ENCODE results near the gene ZNF749. TPM values are rescaled to one million over a fixed set of nuclear protein-coding genes. Genes with fewer than 3 reads are reported as not detected.

The ZNF749 gene
- 10 to 100 TPM in 2 of 6 donors, 1 to 10 TPM in 4; 6.9 to 16.1 (median 9.0) TPM for total RNA-seq

GRCh38 chr19:57435062-57435978 is at the start of gene ZNF749:
Gene ZNF749 (plus strand): TSS chr19:57435325. CDS start chr19:57435579, 254 bp downstream.
- H3K27me3 ChIP-seq: no peaks in the 10 kb centered on the region
- H3K9me3 ChIP-seq: peaks cover 0 to 9% (median 3%) of the 10 kb centered on the region in 4 donors
- peaks cover 15 to 21% (median 17%) of the 10 kb centered on the region in 4 donors for H3K4me1 ChIP-seq
- 1% methylated on average over 28 to 57 of the region's 61 CpGs for WGBS, 2 donors
- H3K27ac ChIP-seq: peak within 1 kb of the TSS; percentile 54 to 71 (median 66)
- H3K36me3 ChIP-seq: peaks cover 0 to 12% (median 5%) of the 10 kb centered on the region in 4 donors
- ATAC-seq (ENCODE audit: low FRiP score in 2 of 2) (peak; percentile 99 to 100), DNase-seq (peak; percentile 91 to 99)
- no peak for TF ChIP-seq CTCF (IDR thresholded peaks at IDR 0.05)
- no peak for TF ChIP-seq EP300 (IDR thresholded peaks at IDR 0.05)
- no peak for TF ChIP-seq POLR2A (IDR thresholded peaks at IDR 0.05)
- TF ChIP-seq POLR2AphosphoS5 (IDR thresholded peaks at IDR 0.05): peak; percentile 72 to 83
- peak within 1 kb of the TSS; percentile 78 to 96 (median 88) for H3K4me3 ChIP-seq

- Histone ChIP-seq H3K27me3 (no peaks in the 10 kb centered on the region), H3K9me3 (peaks cover 0 to 16% (median 3%) of the 10 kb centered on the region in 4 donors), H3K4me1 (peaks cover 10 to 25% (median 14%) of the 10 kb centered on the region in 4 donors), H3K4me3 (peak overlapping the region in 3 of 4 donors; percentile 75 to 91 (median 83)), H3K27ac (peak overlapping the region; percentile 59 to 94 (median 92)), H3K36me3 (peaks cover 0 to 18% (median 6%) of the 10 kb centered on the region in 4 donors)
- TF ChIP-seq POLR2A (IDR thresholded peaks at IDR 0.05) (no peak), CTCF (IDR thresholded peaks at IDR 0.05) (no peak), EP300 (IDR thresholded peaks at IDR 0.05) (no peak), POLR2AphosphoS5 (IDR thresholded peaks at IDR 0.05) (no peak)
- WGBS, 2 donors: 56 to 58% methylated on average over 11 of the region's 11 CpGs
- ATAC-seq (ENCODE audit: low FRiP score in 2 of 2) (no peak), DNase-seq (no peak)
Measured at GRCh38 chr19:57389194-57389729, 45.9 kb upstream of the ZNF749 start.

- peak within 1 kb of the TSS; percentile 75 to 91 (median 84) for H3K4me3 ChIP-seq
- DNase-seq (peak; percentile 98 to 100), ATAC-seq (ENCODE audit: low FRiP score in 2 of 2) (peak; percentile 99)
- H3K9me3 ChIP-seq: peaks cover 0 to 16% (median 5%) of the 10 kb centered on the region in 4 donors
- H3K27me3 ChIP-seq: no peaks in the 10 kb centered on the region
- H3K4me1 ChIP-seq: peaks cover 10 to 25% (median 14%) of the 10 kb centered on the region in 4 donors
- TF ChIP-seq POLR2AphosphoS5 (IDR thresholded peaks at IDR 0.05): peak; percentile 87 to 88
- TF ChIP-seq CTCF (IDR thresholded peaks at IDR 0.05): peak in 3 of 6 experiments; percentile 40 to 68 (median 64)
- TF ChIP-seq POLR2A (IDR thresholded peaks at IDR 0.05): peak in 3 of 4 donors; percentile 23 to 64 (median 50)
- peak in 1 of 4 donors; percentile 62 for TF ChIP-seq EP300 (IDR thresholded peaks at IDR 0.05)
- H3K36me3 ChIP-seq: peaks cover 0 to 24% (median 11%) of the 10 kb centered on the region in 4 donors
- 1 to 2% methylated on average over 19 to 50 of the region's 50 CpGs for WGBS, 2 donors
- H3K27ac ChIP-seq: peak within 1 kb of the TSS; percentile 89 to 94 (median 92)
Measured at GRCh38 chr19:57389730-57390598, 45.2 kb upstream of the ZNF749 start, which contains the start of gene ZNF548. Gene ZNF548 (plus strand): TSS chr19:57389854. CDS start chr19:57390100, 246 bp downstream.

- no peaks in the 10 kb centered on the region for H3K27me3 ChIP-seq
- H3K4me3 ChIP-seq: no peak overlapping the region
- H3K27ac ChIP-seq: no peak overlapping the region
- 79 to 89% methylated on average over 5 of the region's 5 CpGs for WGBS, 2 donors
- H3K9me3 ChIP-seq: peaks cover 21 to 46% (median 36%) of the 10 kb centered on the region in 4 donors
- peaks cover 2 to 12% (median 5%) of the 10 kb centered on the region in 4 donors for H3K4me1 ChIP-seq
- DNase-seq (no peak), ATAC-seq (ENCODE audit: low FRiP score in 2 of 2) (no peak)
- peaks cover 27 to 73% (median 51%) of the 10 kb centered on the region in 4 donors for H3K36me3 ChIP-seq
- no peak for TF ChIP-seq POLR2AphosphoS5 (IDR thresholded peaks at IDR 0.05)
Measured at GRCh38 chr19:57395710-57396109, 39.4 kb upstream of the ZNF749 start.

All from upper lobe of left lung (tissue), 6 donors.